Mononuclear cell (primary cell): ENCODE results near the gene XAGE1B. TPM values are rescaled to one million over a fixed set of nuclear protein-coding genes. Genes with fewer than 3 reads are reported as not detected.
"Not testable (repeated sequence)": the region's sequence is repeated elsewhere in the genome, so short reads cannot be mapped to it uniquely, and the experiment has no call there.

Experiments
- H3K27me3 ChIP-seq: 2 replicates; pipeline ENCODE4 v1.6.0; 2011; ENCODE audit warnings: low read length, control low read depth; ENCODE audit not compliant: insufficient read depth
- H3K4me1 ChIP-seq: 2 replicates; pipeline ENCODE4 v1.5.1; 2011; ENCODE audit warnings: mild to moderate bottlenecking, low read length, control low read depth; ENCODE audit not compliant: insufficient read depth
- H3K4me3 ChIP-seq: 2 replicates; pipeline ENCODE4 v1.5.1; 2011; ENCODE audit warnings: mild to moderate bottlenecking, low read length, moderate library complexity
- H3K9me3 ChIP-seq: 2 replicates; pipeline ENCODE4 v1.5.1; 2011; ENCODE audit warnings: low read depth, mild to moderate bottlenecking, control low read depth, low read length
- total RNA-seq: library from RNA; depleted of rRNA; stranded (reverse); fragments of >200 nt; gene quantifications from one replicate; pipeline ENCODE4 v1.2.3, GENCODE V29; 2012

The XAGE1B gene
- total RNA-seq, result not detected

- not testable (repeated sequence) for H3K27me3 ChIP-seq, H3K4me1 ChIP-seq, H3K9me3 ChIP-seq, H3K4me3 ChIP-seq
Measured at GRCh38 chrX:52516987-52517325, at the start of gene XAGE1B. XAGE1B (minus strand) TSS chrX:52517063; CDS start chrX:52515527, 1,536 bp downstream.

- no peaks in the 10 kb centered on the region for H3K27me3 ChIP-seq
- no peaks in the 10 kb centered on the region for H3K9me3 ChIP-seq
- H3K4me3 ChIP-seq, result no peak overlapping the region
- no peaks in the 10 kb centered on the region for H3K4me1 ChIP-seq
Measured at GRCh38 chrX:52563105-52563504, 46.2 kb upstream of the XAGE1B start.

GRCh38 chrX:52558140-52558539 lies 41.3 kb upstream of the XAGE1B start:
- H3K4me3 ChIP-seq, result no peak overlapping the region
- no peaks in the 10 kb centered on the region for H3K27me3 ChIP-seq
- H3K4me1 ChIP-seq, result no peaks in the 10 kb centered on the region
- H3K9me3 ChIP-seq, result no peaks in the 10 kb centered on the region

GRCh38 chrX:52556741-52557140 lies 39.9 kb upstream of the XAGE1B start:
- no peaks in the 10 kb centered on the region for H3K27me3 ChIP-seq
- H3K4me1 ChIP-seq, result no peaks in the 10 kb centered on the region
- H3K9me3 ChIP-seq, result no peaks in the 10 kb centered on the region
- no peak overlapping the region for H3K4me3 ChIP-seq

- Histone ChIP-seq H3K4me3 (no peak overlapping the region), H3K4me1 (no peaks in the 10 kb centered on the region), H3K27me3 (no peaks in the 10 kb centered on the region), H3K9me3 (no peaks in the 10 kb centered on the region)
Measured at GRCh38 chrX:52553995-52554642, 37.3 kb upstream of the XAGE1B start.

- not testable (repeated sequence) for H3K4me1 ChIP-seq, H3K27me3 ChIP-seq, H3K4me3 ChIP-seq, H3K9me3 ChIP-seq
Measured at GRCh38 chrX:52548769-52549168, 31.9 kb upstream of the XAGE1B start.

- no peaks in the 10 kb centered on the region for H3K9me3 ChIP-seq
- H3K4me1 ChIP-seq, result no peaks in the 10 kb centered on the region
- no peak overlapping the region for H3K4me3 ChIP-seq
- H3K27me3 ChIP-seq, result no peaks in the 10 kb centered on the region
Measured at GRCh38 chrX:52544147-52544840, 27.4 kb upstream of the XAGE1B start.

GRCh38 chrX:52542311-52542710 lies 25.4 kb upstream of the XAGE1B start:
- H3K27me3 ChIP-seq, result no peaks in the 10 kb centered on the region
- no peaks in the 10 kb centered on the region for H3K9me3 ChIP-seq
- H3K4me3 ChIP-seq, result no peak overlapping the region
- no peaks in the 10 kb centered on the region for H3K4me1 ChIP-seq

GRCh38 chrX:52541051-52541450 lies 24.2 kb upstream of the XAGE1B start:
- H3K4me1 ChIP-seq, H3K9me3 ChIP-seq, H3K27me3 ChIP-seq, H3K4me3 ChIP-seq: not testable (repeated sequence)

GRCh38 chrX:52516110-52516986 lies 515 bp downstream of the XAGE1B start:
- H3K4me1 ChIP-seq, H3K9me3 ChIP-seq, H3K27me3 ChIP-seq, H3K4me3 ChIP-seq: not testable (repeated sequence)

GRCh38 chrX:52511126-52511525 lies 5.7 kb downstream of the XAGE1B start:
- not testable (repeated sequence) for H3K9me3 ChIP-seq, H3K27me3 ChIP-seq, H3K4me1 ChIP-seq, H3K4me3 ChIP-seq

GRCh38 chrX:52509916-52510315 lies 6.9 kb downstream of the XAGE1B start:
- Histone ChIP-seq H3K27me3 (no peaks in the 10 kb centered on the region), H3K9me3 (no peaks in the 10 kb centered on the region), H3K4me3 (no peak overlapping the region), H3K4me1 (no peaks in the 10 kb centered on the region)

- no peaks in the 10 kb centered on the region for H3K4me1 ChIP-seq
- no peaks in the 10 kb centered on the region for H3K9me3 ChIP-seq
- H3K4me3 ChIP-seq, result no peak overlapping the region
- H3K27me3 ChIP-seq, result no peaks in the 10 kb centered on the region
Measured at GRCh38 chrX:52507331-52507730, 9.5 kb downstream of the XAGE1B start.

- Histone ChIP-seq H3K4me3 (no peak overlapping the region), H3K4me1 (no peaks in the 10 kb centered on the region), H3K9me3 (no peaks in the 10 kb centered on the region), H3K27me3 (no peaks in the 10 kb centered on the region)
Measured at GRCh38 chrX:52504551-52504950, 12.3 kb downstream of the XAGE1B start.

GRCh38 chrX:52501362-52501761 lies 15.5 kb downstream of the XAGE1B start:
- H3K4me3 ChIP-seq, H3K9me3 ChIP-seq, H3K4me1 ChIP-seq, H3K27me3 ChIP-seq: not testable (repeated sequence)
